ENCODE results near the gene SPCS3. TPM values are rescaled to one million over a fixed set of nuclear protein-coding genes. Genes with fewer than 3 reads are reported as not detected.

SPCS3 gene
- total RNA-seq, 4 donors from 2014 or later: 37.9 to 160 (median 115) TPM

- TF ChIP-seq POLR2A (IDR thresholded peaks at IDR 0.05): no peak
- TF ChIP-seq, protein P1, sequence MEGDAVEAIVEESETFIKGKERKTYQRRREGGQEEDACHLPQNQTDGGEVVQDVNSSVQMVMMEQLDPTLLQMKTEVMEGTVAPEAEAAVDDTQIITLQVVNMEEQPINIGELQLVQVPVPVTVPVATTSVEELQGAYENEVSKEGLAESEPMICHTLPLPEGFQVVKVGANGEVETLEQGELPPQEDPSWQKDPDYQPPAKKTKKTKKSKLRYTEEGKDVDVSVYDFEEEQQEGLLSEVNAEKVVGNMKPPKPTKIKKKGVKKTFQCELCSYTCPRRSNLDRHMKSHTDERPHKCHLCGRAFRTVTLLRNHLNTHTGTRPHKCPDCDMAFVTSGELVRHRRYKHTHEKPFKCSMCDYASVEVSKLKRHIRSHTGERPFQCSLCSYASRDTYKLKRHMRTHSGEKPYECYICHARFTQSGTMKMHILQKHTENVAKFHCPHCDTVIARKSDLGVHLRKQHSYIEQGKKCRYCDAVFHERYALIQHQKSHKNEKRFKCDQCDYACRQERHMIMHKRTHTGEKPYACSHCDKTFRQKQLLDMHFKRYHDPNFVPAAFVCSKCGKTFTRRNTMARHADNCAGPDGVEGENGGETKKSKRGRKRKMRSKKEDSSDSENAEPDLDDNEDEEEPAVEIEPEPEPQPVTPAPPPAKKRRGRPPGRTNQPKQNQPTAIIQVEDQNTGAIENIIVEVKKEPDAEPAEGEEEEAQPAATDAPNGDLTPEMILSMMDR (IDR thresholded peaks at IDR 0.05): no peak
- Histone ChIP-seq H3K4me1 (no peaks in the 10 kb centered on the region), H3K36me3 (no peaks in the 10 kb centered on the region), H3K9me3 (no peaks in the 10 kb centered on the region), H3K27me3 (no peaks in the 10 kb centered on the region), H3K4me3 (no peak overlapping the region), H3K27ac (no peak overlapping the region)
- intact Hi-C loops (cut with DNase I; ENCODE audit: low total_unique reads): no loop called here
- DNase-seq: no peak
These were observed 13.3 kb downstream of the SPCS3 start for GRCh38 chr4:176333076-176333475.

DNA sequence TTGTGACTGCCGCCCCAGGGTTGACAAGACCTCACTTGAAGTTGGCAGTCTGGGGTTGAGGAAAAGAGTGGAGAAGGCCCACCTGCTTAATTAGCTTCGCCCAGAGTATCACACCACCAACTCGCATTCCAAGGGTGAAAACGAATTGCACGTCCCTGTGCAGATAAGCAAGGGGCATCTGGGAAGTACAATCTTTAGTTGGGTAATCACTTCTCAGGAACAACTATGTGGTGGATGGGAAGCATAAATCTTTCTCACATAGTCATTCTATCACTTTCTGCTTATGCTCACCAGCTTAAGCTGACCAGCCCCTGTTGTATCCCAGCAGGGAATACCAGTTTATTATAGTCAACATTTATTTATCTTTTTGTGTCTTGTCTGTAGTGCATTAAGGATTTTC lies 14.3 kb downstream of the SPCS3 start:
- Histone ChIP-seq H3K4me3 (no peak overlapping the region), H3K27me3 (no peaks in the 10 kb centered on the region), H3K36me3 (no peaks in the 10 kb centered on the region), H3K9me3 (no peaks in the 10 kb centered on the region), H3K27ac (no peak overlapping the region), H3K4me1 (no peaks in the 10 kb centered on the region)
- TF ChIP-seq POLR2A (IDR thresholded peaks at IDR 0.05): no peak
- TF ChIP-seq, protein P1 (IDR thresholded peaks at IDR 0.05): no peak
- intact Hi-C loops (cut with DNase I; ENCODE audit: low total_unique reads): no loop called here
- DNase-seq: no peak

GRCh38 chr4:176335421-176335820 lies 15.7 kb downstream of the SPCS3 start:
- Histone ChIP-seq H3K4me1 (no peaks in the 10 kb centered on the region), H3K27me3 (no peaks in the 10 kb centered on the region), H3K4me3 (no peak overlapping the region), H3K9me3 (no peaks in the 10 kb centered on the region), H3K36me3 (no peaks in the 10 kb centered on the region), H3K27ac (no peak overlapping the region)
- TF ChIP-seq POLR2A (IDR thresholded peaks at IDR 0.05): no peak
- DNase-seq: no peak
- intact Hi-C loops (cut with DNase I; ENCODE audit: low total_unique reads): no loop called here

DNA sequence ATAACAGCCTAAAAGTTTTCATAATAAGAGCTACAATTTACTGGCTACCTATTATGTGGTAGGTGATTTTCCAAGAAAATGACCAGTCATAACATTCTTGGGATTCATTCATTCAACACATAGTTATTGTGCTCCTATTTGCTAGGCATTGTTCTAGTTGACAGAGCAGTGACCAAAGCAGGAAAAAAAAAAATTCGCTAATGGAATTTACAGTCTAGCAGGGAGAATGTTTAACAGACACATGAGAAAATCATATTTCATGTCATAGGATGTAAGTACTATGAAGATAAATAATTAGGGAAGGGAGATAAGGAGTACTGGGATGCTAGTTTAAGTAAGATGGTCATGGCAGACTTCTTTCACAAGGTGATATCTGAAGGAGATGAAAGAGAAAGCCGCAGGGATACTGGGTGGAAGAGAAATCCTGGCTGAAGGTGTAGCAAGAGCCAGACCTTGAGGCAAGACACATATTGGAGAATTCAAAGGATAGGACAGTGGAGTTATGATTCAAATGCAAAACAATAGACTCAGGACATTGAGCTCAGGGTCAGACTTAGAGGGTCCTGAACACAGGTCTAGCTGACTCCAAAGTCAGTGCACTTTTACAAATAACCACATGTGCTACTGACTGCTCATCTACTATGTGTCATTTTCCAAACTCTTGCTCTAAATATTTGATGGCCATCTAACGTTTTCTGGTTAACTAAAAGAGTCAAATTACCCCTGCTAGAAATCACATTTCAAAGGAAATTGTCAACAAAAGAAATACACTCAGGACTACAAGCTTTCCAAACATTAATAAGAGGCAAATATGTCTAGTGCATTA lies 20.4 kb downstream of the SPCS3 start:
- intact Hi-C loops (cut with DNase I; ENCODE audit: low total_unique reads): no loop called here
- Histone ChIP-seq H3K4me1 (no peaks in the 10 kb centered on the region), H3K4me3 (no peak overlapping the region), H3K36me3 (no peaks in the 10 kb centered on the region), H3K27ac (peak overlapping the region in 1 of 2 donors; percentile 22), H3K27me3 (no peaks in the 10 kb centered on the region), H3K9me3 (peaks cover 0 to 6% of the 10 kb centered on the region in 2 donors)
- DNase-seq: no peak
- no peak for TF ChIP-seq POLR2A (IDR thresholded peaks at IDR 0.05)
- TF ChIP-seq, protein P1 (IDR thresholded peaks at IDR 0.05): no peak

DNA sequence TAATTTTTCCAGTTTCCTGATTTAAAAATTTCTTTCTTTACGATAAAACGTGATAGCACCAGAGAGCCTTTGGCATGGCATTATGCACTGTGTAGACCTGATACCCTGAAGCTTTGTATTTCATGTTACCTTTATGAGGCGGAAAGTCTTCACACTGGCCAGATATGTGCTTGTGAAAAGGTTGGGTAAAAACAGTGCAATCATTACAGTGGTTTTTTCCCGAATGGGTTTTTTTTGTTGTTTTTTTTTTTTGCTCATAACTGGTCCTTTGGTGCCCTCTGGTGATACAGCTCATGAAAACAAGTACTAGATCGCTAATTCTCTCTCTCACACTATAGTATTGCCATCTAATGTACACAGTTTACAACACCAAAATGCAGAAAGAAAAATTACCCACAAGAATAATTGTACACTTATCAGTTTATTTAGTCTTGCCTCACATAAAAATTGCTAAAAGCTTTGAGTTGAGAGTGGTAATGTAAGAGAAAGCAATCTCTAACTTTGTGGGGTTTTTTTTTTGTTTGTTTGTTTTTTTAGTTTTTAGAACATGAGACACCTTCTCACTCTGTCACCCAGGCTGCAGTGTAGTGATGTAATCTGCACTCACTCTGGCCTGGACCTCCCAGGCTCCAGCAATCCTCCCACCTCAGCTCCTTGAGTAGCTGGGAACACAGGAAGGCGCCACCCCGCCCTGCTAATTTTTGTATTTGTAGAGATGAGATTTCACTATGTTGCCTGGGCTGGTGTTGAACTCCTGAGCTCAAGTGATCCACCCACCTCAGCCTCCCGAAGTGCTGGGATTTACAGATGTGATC lies 21.3 kb downstream of the SPCS3 start:
- no peak overlapping the region for H3K4me3 ChIP-seq
- H3K4me1 ChIP-seq: no peaks in the 10 kb centered on the region
- H3K27ac ChIP-seq: peak overlapping the region in 1 of 2 donors; percentile 22
- H3K27me3 ChIP-seq: no peaks in the 10 kb centered on the region
- intact Hi-C loops (cut with DNase I; ENCODE audit: low total_unique reads): no loop called here
- DNase-seq: no peak
- TF ChIP-seq, protein P1 (IDR thresholded peaks at IDR 0.05): peak; percentile 37 to 57 (median 42)
- TF ChIP-seq POLR2A (IDR thresholded peaks at IDR 0.05): no peak
- H3K36me3 ChIP-seq: no peaks in the 10 kb centered on the region
- H3K9me3 ChIP-seq: peaks cover 0 to 6% of the 10 kb centered on the region in 2 donors

Data from uterus (tissue), 4 donors.